HG03457 (cell line): ENCODE measurements around the gene CPNE7.
"Not testable (repeated sequence)": the region's sequence is repeated elsewhere in the genome, so short reads cannot be mapped to it uniquely, and the experiment has no call there.

ENCODE experiments used
- ATAC-seq: cut with Tn5 transposase; IDR thresholded peaks from one replicate; pipeline ENCODE4 v1.9.1; 2021; ENCODE audit warnings: moderate number of reproducible peaks; ENCODE audit not compliant: unreplicated experiment

CPNE7 gene

DNA sequence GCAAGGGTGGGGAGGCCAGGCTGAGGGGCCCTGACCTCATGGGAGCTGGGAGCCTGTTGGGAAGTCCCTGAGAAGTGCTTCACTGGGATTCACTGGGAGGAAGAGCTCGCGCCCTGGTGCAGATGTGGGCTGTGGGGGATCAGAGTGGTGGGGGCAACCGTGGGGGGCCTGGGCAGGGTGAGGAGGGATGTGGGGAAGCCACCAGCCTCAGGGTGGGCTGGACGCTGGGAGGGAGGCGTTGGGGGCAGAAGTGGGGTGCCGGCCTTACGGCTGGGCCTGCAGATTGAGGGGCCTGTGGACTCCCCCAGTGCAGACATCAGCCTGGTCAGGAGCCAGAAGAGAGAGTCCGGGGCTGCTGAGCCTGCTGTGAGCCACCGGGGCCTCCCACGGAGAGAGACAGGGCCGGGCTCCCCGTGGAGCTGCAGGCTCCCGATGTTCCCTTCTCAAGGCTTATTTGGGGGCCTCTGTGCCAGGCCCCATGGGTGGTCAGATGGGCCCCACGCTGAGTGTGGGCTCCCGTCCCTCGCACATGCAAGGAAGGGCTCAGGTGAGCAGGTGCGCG, 45.7 kb downstream of the CPNE7 start:
- no peak for ATAC-seq

DNA sequence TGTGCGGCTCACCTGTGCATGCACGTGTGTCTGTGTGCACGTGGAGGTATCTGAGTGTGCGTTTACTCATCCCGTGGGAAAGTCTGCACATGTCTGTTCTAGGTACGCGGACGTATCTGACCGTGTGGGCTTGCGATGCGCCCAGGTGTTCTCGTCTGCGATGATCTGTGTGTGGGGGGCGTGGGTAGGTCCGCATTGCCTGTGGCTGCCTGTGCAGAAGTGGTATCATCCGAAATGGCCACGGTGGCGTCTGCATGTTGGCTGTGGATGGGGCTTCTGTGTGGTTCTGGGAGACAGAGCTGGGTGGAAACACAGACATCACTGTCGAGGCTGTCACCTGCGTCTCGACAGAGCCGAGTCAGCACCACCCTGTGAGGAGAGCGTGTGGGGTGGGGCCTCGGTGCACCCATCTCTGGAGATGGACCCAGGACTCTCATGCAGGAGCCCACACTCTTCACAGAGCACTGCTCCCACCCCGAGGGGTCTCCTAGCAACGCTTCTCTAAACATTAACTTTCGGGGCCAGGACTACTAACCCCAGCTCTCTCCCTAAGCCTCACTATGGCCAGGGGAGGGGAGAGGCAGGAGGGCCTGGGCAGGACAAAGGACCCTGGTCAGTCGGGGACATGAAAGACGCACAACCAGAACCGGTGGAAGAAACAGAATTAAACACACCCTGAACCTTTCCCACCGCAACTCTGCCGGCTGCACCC, 46.3 kb downstream of the CPNE7 start:
- ATAC-seq: no peak

DNA sequence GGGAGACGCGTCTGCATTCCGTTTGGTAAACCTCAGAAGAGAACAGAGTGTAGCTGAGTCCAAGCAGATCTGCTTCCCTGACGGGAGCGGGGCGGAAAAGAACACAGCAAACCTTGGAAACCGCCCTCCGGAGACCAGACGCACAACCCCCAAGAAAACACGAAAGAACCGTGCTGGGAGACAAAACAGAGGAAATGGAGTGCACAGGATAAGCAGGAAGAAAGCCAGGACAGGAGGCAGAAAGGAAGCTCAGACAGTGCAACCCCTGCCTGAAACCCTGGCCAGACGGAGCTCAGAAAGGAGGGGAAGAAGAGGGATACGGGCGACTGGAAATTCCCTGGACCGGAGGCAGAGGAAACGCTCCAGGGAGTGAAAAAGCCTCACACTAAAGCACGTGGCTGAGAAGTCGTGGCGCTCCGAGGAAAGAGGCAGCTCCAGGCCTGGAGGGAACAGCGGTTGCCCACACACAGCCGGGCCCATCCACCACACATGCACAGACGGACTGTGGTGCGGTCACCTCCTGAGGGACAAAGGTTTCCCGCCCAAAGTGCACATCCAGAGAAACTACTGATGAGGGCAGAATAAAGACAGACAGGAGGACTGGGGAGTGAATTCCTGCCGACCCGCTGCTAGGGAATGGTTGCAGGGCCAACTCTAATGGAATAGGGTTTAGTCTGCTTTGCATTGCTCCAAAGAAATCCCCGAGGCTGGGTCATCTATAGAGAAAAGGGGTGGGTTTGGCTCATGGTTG, 48.1 kb downstream of the CPNE7 start:
- ATAC-seq: no peak

DNA sequence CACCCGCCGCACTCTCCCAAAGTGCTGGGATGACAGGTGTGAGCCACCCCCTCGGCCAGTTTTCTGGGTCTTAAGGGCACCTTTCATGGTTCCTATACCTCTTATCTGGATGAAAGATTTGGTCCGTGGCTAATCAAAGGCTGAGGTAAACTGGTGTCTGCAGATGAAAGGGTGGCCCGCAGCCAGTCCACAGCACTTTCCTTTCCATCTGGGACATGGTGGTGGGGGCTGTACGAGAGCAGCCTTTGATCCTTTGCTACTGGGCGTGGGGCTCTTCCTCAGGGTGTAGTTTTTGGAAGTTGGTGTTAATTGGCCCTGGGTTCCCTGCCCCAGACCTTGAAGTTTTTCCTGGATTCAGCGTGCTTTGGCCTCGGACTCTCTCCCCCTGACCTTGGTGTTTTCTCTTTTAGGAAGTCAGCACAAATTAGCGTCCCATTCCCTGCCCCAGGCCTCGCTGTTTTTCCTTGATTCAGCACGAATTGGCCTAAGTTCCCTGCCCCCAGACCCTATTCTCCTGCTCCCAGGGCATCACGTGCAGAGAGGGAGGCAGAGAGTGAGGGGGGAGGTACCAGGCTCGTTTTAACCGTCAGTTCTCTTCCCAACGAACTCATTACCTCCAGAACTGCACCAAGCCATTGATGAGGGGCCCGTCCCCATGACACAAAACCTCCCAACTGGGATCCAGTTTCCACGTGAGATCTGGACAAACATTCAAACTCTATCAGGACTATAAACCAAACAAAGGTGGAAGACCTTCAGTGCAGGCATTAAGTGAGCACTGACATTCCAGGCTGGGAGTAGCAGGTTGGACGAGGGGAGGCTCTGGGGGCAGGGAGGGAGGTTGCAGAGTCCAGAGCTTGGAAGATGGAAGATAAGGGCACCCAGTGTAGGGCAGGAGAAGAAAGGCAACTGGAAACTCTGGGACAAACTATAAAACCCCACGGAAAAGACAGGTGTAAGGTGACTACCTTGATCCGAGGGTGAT, 49.5 kb downstream of the CPNE7 start:
- ATAC-seq: no peak

DNA sequence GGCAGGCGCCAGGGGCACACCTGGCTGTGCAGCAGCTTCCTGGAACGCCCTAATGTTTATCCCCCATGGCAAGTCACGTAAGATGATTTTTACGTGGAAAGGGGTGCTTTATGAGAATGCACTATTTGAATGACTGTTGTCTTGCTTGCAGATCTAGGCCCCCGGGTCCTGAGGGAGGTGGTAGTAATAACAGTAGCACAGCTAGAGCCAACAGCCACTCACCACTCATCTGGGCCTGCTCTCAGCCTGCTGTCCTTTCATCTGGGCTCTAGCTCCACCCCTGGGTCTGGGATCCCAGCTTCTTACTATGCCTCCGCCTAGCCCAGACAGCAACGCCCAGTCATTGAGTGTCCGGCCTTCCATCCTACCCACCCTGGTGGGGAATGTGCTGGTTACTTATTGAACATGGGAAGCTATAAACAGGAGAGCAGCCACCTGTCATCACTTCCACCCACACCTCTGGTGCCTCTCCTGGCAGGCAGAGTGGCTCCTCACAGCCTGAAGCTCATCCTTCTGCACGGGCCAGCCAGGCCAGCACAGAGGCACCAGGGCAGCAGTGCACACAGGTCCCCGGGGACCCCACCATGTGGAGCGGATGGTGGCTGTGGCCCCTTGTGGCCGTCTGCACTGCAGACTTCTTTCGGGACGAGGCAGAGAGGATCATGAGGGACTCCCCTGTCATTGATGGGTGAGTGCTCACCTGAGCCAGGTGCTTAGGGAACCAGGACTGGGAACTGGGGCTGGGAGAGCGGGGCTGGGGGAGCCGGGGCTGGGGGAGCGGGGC, 54.5 kb downstream of the CPNE7 start:
- no peak for ATAC-seq

DNA sequence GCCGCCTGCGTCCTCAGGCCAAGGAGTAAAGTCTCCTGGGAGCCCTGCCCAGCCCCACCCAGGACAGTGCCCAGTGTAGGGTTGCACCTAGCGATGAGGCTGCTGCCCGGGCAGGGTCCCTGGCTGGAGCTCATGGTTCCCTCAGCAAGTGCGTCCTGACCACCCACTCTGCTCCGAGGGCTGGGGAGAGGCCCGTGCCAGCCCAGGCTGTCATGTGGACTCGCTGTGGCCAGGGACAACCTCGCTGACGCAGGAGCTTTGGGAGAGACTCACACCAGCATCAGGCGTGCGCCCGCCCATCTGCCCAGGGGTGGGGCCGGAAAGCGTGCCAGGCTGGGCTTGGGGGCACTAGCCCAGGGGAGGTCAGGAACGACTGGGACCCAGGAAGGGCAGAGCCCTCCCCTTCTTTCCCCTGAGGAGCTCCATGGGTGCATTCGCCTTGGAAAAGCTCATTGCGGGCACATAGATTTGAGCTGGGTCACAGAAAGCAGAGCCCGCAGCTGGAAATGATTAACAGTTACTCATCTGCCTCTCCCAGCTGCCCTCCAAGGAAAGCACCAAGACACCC, 57.6 kb downstream of the CPNE7 start:
- ATAC-seq: no peak

DNA sequence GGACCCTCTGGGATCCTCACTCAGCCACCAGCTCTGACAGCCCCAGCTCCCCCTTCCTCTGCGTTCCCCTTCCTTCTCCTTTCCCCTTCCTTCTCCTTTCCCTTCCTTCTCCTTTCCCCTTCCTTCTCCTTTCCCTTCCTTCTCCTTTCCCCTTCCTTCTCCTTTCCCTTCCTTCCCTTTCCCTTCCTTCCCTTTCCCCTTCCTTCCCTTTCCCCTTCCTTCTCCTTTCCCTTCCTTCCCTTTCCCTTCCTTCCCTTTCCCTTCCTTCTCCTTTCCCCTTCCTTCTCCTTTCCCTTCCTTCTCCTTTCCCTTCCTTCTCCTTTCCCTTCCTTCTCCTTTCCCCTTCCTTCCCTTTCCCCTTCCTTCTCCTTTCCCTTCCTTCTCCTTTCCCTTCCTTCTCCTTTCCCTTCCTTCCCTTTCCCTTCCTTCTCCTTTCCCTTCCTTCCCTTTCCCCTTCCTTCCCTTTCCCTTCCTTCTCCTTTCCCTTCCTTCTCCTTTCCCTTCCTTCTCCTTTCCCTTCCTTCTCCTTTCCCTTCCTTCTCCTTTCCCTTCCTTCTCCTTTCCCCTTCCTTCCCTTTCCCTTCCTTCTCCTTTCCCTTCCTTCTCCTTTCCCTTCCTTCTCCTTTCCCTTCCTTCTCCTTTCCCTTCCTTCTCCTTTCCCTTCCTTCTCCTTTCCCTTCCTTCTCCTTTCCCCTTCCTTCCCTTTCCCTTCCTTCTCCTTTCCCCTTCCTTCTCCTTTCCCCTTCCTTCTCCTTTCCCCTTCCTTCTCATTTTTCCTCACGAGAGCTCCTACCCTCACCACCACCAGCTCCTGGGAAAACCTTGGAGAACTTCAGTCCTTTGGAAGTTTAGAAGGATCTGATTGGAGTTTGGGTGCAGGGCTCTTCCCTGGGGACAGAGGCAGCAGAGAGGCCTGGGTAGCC, 59.2 kb downstream of the CPNE7 start:
- not testable (repeated sequence) for ATAC-seq

DNA sequence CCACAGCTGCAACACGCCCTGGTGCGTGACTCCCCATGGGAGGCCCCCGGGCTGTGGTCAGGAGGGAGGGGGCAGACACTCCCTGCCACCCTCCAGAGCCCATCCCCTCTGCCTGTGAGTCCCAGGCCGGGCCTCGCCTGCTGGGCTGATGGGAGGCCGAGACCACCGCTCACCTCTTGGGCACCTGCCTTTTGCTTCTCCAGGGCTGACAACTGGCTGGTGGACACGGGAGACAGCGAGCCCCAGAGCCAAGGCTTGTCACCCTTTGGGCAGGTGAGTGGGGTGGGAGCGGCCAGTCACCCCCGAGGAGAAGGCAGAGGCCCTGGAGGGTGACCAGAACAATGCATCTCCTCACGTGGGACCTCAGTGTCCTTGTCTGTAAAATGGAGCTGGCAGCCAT, 61.1 kb downstream of the CPNE7 start:
- ATAC-seq: no peak

DNA sequence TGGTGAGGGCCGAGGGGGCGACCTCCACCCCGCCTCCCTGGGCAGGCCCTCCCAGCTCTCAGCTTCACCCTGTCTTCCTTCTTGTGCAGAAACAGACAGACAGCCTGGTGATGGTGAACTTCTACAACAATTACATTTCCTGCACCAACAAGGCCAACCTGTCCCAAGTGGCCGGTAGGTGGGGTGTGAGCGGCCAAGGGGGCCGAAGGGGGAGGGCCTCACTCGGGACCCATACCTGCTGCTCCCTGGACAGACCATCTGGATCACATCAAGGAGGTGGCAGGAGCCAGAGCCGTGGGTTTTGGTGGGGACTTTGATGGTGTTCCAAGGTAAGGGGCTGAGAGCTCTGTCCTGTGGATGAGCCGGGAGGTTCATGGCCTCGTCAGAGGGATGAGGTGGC, 61.8 kb downstream of the CPNE7 start:
- no peak for ATAC-seq

DNA sequence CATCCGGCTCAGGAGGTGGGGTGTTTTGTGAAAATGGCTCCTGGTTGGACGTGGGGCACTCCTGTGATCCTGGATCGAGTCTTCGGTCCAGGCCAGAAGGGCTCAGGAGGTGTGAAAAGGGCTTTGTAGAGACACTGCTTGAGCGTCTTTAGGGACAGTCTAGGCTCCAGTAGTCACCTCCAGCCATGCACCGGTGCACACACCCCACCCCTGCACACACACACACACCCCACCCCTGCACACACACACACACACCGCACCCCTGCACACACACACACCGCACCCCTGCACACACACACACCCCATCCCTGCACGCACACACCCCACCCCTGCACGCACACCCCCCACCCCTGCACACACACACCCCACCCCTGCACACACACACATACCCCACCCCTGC, 62.9 kb downstream of the CPNE7 start:
- ATAC-seq: no peak

DNA sequence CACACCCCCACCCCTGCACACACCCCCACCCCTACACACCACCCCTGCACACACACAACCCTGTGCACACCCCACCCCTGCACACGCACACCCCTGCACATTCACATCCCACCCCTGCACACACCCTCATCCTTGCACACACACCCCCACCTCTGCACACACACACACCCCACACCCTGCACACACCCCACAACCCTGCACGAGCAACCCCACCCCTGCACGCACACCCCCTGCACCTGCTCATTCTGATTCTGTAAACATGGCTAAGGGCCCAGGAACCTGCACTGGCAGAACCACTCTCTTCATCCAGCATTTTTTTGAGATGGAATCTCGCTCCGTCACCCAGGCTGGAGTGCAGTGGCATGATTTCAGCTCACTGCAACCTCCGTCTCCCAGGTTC, 63.8 kb downstream of the CPNE7 start:
- ATAC-seq: no peak

DNA sequence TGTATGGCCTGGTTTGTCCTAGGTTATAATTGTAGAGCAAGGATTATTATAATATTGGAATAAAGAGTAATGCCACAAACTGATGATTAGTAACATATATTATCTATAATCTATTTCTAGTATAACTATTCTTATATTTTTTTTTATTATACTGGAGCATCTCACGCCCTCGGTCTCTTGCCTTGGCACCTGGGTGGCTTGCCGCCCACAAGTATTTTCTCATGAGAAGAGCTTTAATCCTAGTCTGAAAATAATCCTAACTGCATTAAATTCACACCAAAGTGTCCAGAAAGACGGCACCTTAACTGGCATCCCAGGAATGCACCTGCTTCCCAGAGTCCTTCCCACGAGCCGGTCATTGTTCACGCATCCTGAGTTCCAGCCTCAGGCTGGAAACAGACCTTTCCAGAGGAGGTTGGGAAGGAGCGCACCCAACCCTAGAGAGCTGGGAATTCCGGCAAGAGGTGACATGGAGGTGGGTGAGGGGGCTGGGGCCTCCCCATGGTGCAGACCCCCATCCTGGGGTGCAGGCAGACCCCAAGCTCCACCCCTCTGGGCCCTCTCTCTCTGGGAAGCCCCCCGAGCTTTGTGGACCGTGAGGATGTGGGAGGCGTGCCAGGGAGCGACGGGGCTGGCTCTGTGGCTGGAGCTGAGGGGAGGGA, 66.0 kb downstream of the CPNE7 start:
- no peak for ATAC-seq

DNA sequence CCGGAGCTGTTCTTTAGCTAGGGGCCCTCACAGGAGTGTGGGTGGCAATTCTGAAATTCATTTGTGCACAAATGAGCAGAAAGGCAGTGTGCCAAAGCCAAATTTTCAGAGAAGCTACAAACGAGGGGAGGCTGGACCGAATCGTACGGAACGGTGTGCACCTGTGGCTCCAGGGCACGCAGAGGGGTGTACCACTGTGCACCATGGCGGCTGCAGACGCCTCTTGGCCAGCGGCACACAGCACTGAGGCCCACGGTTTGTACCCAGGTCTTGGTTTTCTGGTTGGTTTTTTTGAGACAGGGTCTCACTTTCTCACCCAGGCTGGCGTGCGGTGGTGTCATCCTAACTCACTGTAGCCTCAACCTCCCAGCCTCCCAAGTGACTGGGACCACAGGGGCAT, 67.0 kb downstream of the CPNE7 start:
- ATAC-seq: no peak

DNA sequence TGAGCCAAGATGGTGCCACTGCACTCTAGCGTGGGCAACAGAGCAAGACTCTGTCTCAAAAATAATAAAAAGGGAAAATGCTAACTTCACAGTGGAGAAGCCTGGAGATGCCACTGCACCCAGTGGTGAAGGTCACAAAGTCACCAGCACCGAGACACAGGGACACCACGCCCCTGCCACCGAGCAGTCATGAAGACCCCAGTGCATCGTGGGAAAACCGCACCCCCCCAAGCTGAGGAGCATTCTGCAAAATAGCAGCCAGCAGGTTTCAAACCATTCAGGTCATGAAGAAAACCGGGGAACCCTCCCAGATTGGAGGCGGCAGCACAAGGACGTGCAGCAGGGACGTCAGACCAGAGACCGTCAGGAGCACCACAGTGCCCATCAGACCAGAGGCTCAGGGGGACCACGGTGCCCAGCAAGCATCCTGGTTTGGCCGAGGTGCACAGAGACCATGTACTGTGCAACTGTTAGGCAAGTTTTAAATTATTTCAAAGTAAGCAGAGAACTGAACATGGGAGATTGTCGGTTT, 68.3 kb downstream of the CPNE7 start:
- no peak for ATAC-seq

DNA sequence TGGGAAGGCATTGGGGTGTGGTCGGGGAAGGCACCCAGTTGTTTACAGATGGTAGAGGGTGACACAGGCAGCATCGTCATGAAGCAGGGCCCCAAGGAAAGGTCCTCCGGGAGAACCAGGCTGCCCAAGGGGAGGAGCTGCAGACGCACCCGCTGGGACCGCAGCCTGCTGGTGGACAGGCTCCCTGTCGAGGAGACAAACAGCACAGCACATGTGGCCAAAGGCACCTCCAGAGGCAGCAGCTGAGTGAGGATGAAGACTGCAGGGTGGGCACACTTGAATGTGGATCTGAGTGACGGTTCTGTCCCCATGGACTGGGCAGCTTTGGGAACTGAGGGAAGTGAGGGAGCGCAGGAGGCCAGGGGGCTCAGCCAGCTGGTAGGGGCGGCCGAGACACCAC, 69.6 kb downstream of the CPNE7 start:
- ATAC-seq: no peak

DNA sequence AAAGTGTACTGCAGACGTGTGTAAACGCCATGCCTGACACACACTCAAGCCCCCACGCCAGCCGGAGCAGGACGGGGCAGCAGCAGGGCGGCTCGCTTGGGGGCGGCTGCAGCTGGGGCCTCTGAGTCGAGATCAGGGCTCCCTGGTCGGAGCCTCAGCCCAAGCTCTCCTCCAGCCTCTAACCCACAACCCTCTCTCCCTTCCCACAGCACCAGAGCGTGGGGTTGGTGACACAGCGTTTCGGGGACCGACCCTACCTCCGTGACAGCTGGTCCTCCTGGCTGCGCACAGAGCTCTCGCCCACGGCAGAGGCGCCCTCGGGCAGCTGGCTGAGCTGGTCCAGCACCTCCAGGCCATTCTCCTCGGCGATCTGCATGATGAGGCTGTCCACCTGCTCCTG, 70.7 kb downstream of the CPNE7 start:
- no peak for ATAC-seq
